ENCODE results near the gene MPND.

DNA sequence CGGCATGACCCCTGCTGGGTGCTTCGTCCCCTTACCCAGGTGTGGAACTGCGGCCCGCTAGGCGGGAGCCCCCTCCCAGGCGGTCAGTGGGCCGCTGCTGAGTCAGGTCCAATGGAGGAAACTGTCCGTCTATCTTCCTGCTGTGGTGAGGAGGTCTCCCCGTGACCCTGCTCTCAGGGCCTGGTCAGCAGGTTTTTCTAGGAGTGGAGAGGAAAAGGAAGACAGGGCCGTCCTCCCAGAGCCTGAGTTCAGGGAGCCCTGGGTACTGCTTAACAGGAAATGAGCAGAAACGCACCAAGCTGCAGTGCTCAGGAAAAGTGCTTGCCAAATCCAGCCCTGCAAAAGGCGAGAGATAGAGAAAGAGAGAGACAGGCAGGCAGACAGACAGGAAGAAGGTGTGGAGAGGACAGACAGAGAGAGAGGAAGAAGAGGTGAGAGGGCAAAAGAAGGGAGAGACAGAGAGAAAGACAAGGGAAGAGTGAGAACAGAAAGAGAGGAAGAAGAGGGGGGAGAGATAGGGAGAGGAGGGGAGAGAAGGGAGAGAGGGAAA, 46.7 kb downstream of the MPND start:
- TF ChIP-seq, protein P1, sequence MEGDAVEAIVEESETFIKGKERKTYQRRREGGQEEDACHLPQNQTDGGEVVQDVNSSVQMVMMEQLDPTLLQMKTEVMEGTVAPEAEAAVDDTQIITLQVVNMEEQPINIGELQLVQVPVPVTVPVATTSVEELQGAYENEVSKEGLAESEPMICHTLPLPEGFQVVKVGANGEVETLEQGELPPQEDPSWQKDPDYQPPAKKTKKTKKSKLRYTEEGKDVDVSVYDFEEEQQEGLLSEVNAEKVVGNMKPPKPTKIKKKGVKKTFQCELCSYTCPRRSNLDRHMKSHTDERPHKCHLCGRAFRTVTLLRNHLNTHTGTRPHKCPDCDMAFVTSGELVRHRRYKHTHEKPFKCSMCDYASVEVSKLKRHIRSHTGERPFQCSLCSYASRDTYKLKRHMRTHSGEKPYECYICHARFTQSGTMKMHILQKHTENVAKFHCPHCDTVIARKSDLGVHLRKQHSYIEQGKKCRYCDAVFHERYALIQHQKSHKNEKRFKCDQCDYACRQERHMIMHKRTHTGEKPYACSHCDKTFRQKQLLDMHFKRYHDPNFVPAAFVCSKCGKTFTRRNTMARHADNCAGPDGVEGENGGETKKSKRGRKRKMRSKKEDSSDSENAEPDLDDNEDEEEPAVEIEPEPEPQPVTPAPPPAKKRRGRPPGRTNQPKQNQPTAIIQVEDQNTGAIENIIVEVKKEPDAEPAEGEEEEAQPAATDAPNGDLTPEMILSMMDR (IDR thresholded peaks at IDR 0.05) = no peak
- TF ChIP-seq, protein P2, sequence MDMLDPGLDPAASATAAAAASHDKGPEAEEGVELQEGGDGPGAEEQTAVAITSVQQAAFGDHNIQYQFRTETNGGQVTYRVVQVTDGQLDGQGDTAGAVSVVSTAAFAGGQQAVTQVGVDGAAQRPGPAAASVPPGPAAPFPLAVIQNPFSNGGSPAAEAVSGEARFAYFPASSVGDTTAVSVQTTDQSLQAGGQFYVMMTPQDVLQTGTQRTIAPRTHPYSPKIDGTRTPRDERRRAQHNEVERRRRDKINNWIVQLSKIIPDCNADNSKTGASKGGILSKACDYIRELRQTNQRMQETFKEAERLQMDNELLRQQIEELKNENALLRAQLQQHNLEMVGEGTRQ (IDR thresholded peaks at IDR 0.05; ENCODE audit: borderline replicate concordance, low read depth, low read length) = no peak
- no peak for TF ChIP-seq RCOR1 (IDR thresholded peaks at IDR 0.05; ENCODE audit: low read length)
- TF ChIP-seq POLR2AphosphoS5 (IDR thresholded peaks at IDR 0.05; ENCODE audit: low read depth, low read length) = no peak
- TF ChIP-seq, protein P3, sequence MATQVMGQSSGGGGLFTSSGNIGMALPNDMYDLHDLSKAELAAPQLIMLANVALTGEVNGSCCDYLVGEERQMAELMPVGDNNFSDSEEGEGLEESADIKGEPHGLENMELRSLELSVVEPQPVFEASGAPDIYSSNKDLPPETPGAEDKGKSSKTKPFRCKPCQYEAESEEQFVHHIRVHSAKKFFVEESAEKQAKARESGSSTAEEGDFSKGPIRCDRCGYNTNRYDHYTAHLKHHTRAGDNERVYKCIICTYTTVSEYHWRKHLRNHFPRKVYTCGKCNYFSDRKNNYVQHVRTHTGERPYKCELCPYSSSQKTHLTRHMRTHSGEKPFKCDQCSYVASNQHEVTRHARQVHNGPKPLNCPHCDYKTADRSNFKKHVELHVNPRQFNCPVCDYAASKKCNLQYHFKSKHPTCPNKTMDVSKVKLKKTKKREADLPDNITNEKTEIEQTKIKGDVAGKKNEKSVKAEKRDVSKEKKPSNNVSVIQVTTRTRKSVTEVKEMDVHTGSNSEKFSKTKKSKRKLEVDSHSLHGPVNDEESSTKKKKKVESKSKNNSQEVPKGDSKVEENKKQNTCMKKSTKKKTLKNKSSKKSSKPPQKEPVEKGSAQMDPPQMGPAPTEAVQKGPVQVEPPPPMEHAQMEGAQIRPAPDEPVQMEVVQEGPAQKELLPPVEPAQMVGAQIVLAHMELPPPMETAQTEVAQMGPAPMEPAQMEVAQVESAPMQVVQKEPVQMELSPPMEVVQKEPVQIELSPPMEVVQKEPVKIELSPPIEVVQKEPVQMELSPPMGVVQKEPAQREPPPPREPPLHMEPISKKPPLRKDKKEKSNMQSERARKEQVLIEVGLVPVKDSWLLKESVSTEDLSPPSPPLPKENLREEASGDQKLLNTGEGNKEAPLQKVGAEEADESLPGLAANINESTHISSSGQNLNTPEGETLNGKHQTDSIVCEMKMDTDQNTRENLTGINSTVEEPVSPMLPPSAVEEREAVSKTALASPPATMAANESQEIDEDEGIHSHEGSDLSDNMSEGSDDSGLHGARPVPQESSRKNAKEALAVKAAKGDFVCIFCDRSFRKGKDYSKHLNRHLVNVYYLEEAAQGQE (IDR thresholded peaks at IDR 0.05; ENCODE audit: low read depth, low read length) = no peak
- no peak for TF ChIP-seq MEF2A (IDR thresholded peaks at IDR 0.05; ENCODE audit: borderline replicate concordance, low read depth)
- TF ChIP-seq FOXJ3 (CRISPR knock-in tag; IDR thresholded peaks at IDR 0.05) = no peak
- TF ChIP-seq GABPA (IDR thresholded peaks at IDR 0.05; ENCODE audit: low read depth) = no peak
- TF ChIP-seq EZH2phosphoT487 (IDR thresholded peaks at IDR 0.05; ENCODE audit: borderline replicate concordance, low read depth) = no peak
- no peak for TF ChIP-seq SMC3 (IDR thresholded peaks at IDR 0.05; ENCODE audit: low read depth, low read length)
